NCI-H510A (cell line): Measurements from ENCODE around the gene DKK2.

Source experiments
- DNase-seq: peaks from one replicate; lab custom pipeline; 2025; lab: John Stamatoyannopoulos, UW

Gene DKK2

DNA sequence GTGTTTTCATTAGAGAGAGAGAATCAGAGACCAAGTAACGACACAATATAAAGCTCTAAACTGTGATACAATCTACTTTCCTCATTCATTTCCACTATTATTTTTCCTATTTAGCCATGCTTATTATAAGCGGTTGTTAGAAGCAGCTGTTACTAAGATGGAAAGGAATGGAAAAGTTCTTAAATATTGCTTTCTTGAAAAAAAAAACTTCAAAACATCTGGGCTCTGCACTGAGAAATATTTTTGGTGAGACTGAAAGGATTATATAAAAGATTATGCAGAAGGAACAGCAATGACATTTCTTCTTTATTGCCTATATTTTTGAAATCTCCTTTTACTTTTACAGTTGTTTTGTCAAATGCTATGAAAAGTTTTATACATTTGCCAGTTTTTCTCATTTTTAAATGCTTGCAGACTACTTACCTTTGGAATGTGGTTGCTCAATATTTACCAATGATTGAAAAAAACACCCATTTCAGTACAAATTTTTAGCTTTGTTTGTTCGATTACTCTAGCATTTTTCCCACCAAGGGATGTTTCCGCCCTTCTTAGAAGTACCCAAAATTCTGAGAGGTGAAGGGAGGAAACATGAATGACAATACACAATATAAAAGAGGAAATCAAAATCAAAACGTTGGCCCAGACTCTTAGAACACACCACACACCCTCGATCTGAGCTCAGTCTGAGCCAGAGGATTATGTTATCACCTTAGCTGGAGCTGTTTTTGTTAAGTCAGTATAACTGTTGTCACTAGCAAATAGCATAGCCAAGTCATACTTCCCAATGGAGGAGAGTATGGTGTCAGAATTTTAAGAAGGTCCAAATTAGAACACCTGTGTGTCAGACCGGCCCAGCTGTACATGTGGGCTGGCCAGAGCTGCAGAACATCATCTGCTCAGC, 18.4 kb downstream of the DKK2 start:
- DNase-seq = no peak

- no peak for DNase-seq
These were observed 24.8 kb downstream of the DKK2 start for GRCh38 chr4:107011312-107011711.

- no peak for DNase-seq
These were observed 26.7 kb downstream of the DKK2 start for GRCh38 chr4:107009196-107009968.

DNA sequence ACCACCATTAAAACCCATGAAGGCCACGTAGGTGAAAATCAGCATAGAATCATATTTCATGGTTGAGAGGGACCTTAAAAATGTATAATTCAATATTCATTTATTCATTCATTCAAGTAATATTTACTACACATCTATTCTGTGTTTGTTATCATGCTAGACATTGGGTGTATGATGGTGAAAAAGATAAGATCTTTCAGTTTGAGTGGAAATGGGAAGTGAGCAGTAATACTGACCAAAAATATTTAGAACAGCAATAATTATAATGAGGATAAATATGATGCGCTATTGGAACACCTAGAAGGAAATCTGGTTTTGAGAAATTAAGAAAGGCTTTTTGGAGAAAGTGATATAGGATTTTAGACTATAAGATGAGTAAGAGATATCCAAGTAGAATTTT, 28.0 kb downstream of the DKK2 start:
- no peak for DNase-seq

DNA sequence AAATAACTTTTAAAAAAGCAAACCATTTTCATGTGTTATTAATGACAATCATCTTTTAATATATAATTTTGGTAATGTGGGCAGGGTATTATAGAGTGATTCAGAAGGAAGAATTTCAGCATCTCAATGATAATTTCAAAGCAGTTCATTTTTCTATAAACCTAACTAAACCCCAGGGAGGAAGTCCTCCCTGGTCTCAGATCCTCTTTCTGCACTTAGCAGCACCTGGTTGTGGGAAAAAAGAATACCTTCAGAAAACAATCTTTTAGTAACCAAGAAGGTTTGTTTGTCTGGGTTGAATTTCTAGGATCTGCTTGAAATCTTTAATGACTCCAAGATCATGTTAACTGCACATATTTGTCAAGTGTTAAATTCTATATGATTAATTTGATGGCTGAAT, 29.9 kb downstream of the DKK2 start:
- DNase-seq = no peak

DNA sequence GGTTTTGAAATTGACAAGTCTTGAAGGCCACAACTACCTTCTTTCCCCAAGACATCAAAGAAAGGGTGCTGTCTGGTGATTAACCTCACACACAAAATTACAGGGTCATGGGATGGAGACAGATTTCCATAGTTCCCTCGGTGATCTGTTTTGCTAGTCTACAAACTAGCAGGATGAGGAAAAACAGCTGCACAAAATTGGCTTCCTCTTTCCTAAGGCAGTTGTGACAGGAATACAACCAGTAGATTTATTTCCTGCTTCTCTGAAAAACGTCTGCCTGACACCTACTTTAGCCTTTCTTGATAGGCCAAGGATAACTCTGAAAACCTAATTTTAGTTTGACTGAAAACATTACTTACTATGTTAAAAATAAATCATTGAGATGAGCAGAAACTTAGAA, 39.6 kb downstream of the DKK2 start:
- no peak for DNase-seq

GRCh38 chr4:106993827-106994226, 42.3 kb downstream of the DKK2 start:
- no peak for DNase-seq

GRCh38 chr4:106987311-106987710, 48.8 kb downstream of the DKK2 start:
- no peak for DNase-seq

GRCh38 chr4:106986486-106986885, 49.6 kb downstream of the DKK2 start:
- DNase-seq = no peak

DNA sequence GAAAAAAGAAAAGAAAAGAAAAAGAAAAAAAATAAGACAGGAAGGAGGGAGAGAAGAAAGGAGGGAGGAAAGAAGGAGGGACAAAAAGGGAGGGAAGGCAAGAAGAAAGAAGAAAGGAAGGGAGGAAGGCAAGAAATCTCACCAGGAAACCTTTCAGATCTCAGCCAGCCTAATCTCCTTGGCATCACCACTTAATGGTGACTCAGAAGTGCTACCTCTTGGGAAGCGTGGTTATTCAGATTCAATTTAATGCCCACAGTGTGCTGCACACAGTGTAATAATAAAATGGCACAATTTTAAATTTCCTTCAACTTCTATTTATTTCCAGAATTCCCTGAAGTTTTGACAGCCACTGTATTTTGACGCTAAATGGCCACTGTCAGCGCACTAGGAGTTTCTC, 50.3 kb downstream of the DKK2 start:
- no peak for DNase-seq

DNA sequence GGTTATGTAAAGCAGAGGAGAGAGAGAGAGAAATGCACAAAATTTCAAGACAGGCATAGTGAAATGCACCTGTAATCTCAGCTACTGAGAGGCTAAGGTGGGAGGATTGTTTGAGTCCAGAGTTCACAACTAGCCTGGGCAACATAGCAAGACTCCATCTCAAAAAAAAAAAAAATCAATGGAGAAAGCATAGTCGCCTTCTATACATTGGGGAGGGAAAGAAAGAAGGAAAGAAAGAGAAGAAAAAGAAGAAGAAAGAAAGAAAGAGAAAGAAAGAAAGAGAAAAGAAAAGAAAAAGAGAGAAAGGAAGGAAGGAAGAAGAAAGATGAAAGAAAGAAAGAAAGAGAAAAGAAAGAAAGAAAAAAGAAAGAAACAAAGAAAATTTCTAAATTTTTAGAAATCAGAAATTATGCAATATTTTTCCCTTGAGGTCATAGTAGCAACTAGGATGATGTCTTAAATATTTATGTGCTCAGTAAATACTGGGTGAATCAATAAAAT, 53.4 kb downstream of the DKK2 start:
- no peak for DNase-seq

DNA sequence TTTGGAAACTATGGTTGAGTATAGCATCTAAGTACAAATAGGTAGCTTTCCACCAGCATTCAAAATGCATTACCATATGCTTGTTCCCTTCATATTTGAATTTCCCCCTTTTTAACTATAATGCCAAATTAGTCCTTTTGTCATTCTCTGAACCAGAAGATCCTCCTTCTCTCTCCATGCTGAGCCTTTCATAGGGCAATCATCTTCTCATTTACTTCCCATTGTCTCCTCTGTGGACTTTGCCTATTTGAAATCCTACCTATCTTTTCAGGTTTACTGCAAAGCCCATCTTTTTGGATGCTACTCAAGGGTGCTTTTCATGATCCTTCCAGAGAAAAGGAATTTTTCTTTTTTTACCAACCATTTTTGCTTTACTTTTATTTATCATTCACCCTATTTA, 54.7 kb downstream of the DKK2 start:
- no peak for DNase-seq

- no peak for DNase-seq
These were observed 56.6 kb downstream of the DKK2 start for GRCh38 chr4:106979476-106979875.

GRCh38 chr4:106978046-106978774, 57.9 kb downstream of the DKK2 start:
- DNase-seq = no peak

- no peak for DNase-seq
These were observed 64.5 kb downstream of the DKK2 start for GRCh38 chr4:106971636-106972035.

GRCh38 chr4:106967892-106968291, 68.2 kb downstream of the DKK2 start:
- no peak for DNase-seq

GRCh38 chr4:106953036-106953705, 82.9 kb downstream of the DKK2 start:
- no peak for DNase-seq

- no peak for DNase-seq
These were observed 84.2 kb downstream of the DKK2 start for GRCh38 chr4:106951891-106952290.

GRCh38 chr4:106941841-106942240, 94.3 kb downstream of the DKK2 start:
- DNase-seq = no peak

DNA sequence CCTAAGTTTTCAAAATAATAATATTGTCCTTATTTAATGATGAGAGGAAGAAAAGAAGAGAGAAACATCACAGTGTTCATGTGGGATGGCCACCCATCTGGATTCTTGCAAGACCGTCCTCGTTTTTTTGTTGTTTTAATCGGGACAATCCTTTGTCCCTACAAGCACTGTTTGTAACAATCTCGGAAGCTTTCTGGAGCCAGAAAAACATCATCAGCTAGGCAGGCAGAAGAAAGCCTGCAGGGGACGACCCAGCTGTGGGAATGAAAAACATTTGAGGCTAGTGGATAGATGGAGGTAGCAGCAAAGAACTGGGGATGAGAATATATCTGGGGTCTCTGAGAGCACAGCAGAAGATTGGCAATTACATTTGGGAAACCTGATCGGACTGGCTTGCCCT, 105.6 kb downstream of the DKK2 start:
- DNase-seq = no peak

GRCh38 chr4:106929248-106929647, 106.9 kb downstream of the DKK2 start:
- DNase-seq = no peak

DNA sequence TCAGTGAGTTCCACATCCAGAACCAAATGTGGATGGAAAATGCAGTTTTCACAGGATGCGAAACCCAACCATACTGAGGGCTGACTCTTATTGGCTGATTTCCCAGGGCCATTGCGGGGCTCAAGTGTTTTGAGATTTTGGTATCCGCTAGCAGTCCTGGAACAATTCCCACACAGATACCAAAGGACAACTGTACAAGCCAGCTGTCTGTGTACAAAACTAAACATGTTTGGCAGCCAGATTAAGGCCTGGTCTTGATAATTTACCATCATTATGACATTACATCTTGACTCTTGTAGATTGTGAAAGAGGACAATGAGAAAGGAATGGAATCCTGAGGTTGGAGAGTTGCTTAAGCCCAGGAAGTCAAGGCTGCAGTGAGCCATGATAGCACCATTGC, 121.9 kb downstream of the DKK2 start:
- no peak for DNase-seq
